CD4-positive, alpha-beta T cell treated with Interleukin-17A for 1 hour (primary cell): Measurements from ENCODE around the gene MTCL1.
A peak's percentile ranks its signal among the peaks of the same experiment; 100 is the strongest.

ENCODE experiments used
- DNase-seq: peaks from one replicate; pipeline ENCODE4 v3.0.0-alpha.2; 2020

Gene MTCL1

DNA sequence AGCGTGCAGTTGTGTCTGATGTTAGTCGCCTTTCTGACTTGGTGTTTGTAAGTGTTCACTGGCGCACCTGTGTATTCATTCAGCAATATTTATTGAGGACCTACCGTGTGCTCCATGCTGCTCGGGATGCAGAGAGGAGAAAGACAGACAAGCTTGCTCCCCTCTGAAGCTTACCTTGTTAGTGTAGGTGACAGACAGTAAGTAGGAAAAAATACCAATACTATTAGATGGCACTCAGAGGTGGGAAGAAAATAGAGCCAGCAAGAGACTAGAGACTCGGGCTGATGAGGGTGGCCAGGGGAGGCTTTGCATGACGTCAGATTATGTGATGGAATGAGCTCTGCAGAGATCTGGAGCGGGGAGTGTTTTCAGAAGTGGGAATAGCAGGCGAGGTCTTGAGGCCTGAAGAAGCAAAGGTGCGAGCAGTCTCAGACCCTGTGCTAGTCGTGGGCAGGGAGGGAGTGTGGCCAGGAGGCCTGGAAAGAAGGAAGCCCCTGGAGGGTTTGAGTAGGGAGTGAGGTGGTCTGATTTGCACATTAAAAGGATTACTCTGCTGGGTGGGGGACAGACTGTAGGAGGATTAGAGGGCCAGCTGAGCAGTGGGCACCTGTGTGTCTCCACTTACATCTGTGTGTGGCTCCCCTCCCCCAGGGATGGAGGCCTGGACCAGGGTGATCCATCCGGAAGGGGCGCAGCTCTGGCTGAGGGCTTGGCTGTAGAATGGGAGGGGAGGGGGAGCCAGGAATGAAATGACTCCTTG, 11.8 kb downstream of the MTCL1 start:
- DNase-seq = no peak

GRCh38 chr18:8718401-8718913, 13.1 kb downstream of the MTCL1 start:
- no peak for DNase-seq

DNA sequence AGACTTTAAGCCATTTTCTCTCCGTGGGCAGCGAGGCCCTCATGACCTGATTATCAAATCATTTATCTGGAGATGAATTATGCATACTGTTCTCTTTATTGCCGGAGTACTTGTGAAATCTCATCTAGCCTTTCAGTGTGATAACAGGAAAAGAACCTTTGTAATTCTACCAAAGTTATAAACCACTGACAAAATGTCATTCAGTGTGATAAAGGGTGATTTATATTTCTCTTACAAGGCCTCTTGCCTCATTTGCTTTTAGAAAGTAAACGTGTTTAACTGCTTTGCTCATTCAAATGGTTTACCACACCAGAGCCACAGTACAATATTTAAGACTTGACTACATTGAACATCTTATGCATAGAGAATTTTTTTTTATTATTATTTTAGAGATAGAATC, 13.8 kb downstream of the MTCL1 start:
- DNase-seq = no peak

DNA sequence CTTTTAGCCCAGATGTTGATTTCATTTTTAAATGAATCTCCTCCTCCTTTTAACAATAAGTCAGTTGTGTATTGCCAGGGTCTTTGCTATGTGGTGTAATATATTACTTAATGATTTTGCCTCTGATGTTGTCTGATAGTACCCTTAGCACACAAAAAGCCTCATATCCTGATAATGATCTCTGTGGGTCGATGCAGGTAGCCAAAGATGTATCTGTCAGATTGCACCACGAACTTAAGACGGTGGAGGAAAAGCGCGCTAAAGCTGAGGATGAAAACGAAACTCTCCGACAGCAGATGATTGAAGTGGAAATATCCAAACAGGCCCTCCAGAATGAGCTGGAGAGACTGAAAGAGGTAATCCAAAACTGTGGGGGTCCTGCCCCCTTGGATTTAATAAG, 14.8 kb downstream of the MTCL1 start:
- no peak for DNase-seq

DNA sequence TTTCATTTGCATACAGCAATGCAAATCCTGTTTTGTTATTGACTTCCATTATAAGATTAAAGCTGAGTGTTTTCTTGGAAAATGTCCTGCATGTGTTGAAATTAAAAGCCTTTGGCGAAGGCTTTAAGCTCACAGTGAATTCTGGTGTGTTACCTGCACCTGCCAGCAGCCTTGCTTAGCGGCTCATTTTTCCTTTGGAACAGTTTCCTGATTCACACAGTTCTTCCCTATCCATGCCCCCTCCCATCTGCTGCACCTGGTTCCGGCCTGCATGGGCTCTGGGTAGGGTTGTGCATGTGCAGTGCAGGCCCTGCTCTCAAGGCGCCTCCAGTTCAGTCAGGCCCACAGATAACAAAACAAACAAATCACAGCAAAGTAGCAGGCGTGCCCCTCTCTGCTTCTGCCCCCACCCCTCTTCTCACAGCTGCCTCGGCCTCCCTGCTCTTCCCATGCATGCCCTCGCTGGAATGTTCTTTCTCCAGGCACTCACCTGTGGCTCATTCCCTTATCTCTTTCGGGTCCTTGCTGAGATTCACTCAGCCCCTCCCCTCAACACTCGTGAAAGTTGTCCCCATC, 15.8 kb downstream of the MTCL1 start:
- no peak for DNase-seq

DNA sequence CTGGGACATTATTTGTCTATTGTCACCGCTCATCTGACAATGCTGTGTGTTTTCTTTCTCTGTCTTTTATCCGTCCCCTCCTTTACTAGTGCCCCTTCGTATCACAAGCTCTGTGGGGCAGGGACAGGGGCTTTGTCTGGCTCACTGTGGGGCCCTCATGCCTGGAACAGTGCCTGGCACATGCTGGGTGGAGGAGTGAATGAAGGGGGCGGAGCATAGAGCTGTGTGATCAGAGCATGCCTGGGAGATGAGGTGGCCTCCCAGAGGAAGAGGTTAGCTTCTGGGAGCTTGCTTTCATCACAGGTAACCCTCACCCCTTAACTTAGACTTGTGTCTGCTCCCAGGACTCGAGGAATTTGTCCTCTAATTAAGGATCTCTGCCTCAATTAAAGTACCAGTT, 16.4 kb downstream of the MTCL1 start:
- no peak for DNase-seq

DNA sequence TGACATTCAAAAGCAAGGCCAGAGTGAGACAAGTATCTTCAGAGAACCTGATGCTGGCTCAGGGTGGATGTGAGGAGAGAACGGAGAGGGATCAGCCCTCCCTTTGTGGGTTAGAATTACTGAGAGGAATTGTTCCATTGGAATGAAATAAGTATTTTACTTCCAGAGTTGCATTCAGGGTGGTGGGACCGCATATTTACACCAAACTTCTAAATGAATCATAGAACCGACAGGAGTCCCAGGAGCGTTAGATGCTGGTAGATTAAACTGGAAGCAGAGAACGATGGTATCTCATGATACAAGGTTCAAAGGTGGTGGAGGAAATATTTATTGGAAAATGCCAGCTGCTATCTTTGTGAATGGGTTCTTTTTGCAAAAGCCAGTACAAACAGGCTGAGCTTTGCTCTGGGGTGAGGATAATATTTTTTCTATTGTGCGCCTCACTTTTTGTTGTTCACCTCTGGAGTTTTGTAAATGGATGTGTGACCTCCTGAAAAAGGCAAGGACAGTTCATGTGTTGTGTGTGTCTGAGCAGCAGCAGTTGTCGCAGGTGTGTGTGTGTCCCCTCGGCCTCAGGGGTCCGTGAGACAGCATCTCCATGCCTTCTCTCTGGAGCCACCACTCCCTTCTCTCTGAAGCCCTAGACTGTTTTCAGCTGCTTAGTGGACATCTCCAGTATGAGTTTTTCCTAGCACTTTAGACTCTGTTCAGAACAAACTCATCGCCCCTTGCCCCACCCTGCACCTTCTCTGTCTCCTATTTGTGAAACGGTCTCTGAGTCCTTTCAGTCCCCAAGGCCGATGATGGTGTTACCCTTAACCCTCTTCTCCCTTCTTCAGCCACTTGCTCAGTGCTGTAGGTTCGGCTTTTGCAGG, 17.8 kb downstream of the MTCL1 start:
- no peak for DNase-seq

GRCh38 chr18:8724452-8724851, 19.1 kb downstream of the MTCL1 start:
- no peak for DNase-seq

GRCh38 chr18:8726281-8726680, 20.9 kb downstream of the MTCL1 start:
- DNase-seq = no peak

DNA sequence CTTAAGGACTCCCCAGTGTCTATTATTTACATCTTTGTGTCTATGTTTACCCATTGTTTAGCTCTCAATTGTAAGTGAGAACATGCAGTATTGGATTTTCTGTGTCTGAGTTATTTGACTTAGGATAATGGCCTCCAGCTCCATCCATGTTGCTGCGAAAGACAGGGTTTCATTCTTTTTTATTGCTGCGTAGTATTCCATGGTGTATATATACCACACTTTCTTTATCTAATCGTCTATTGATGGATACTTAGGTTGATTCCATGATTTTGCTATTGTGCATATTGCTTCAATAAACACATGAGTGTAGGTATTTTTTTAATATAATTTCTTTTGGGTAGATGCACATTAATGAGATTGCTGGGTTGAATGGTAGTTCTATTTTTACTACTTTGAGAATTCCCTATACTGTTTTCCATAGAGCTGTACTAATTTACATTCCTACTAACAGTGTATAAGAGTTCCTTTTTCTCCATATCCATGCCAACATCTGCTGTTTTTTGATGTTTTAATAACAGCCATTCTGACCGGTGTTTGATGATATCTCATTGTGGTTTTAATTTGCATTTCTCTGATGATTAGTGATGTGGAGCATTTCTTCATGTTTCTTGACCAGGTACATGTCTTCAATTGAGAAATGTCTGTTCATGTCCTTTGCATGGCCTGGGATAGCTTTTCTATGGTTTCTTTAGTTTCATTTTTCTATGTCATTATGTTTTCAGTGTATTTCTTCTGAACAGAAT, 21.8 kb downstream of the MTCL1 start:
- DNase-seq = no peak

GRCh38 chr18:8730080-8730827, 24.9 kb downstream of the MTCL1 start:
- DNase-seq = no peak

DNA sequence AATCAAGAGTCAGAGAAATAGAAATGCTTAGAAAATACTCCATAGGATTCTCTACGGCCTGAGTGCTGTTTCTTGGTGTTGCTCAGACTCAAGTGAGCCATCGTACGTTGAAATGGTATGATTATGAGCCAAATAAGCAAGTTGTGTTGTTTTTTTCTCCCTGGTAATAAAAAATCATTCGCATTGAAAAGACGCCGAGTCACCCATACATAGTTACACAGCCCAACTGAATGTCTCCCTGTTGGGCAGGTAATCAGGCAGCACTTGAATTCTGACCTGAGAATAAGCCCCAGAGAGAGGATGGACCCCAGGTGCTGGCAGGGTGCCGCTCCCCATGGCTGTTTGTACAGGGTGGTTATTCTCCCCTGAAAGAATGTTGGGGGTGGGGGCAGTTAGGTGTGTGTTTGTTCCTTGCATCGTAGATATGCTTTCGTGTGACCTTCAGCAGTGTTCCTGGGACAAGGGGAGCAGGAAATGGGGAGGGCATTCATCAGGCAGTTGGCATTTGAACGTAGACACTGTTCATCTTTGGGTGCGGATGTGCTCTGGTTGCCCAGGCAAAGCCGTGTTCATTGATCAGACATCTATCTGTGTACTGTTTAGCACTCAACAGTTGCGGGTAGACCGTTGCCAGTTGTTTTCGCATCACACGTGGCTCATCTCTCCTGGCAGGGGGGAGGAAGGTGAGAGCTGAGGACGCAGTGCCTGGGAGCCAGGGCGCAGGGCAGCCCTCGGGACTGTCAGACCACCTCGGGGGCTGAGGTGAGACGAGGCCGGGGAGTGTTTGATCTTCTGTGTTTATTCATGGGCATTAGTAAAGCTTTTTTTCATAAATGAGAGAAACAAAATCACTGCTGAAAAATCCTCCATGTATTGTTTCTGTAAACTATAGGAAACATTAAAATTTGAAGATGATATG, 27.3 kb downstream of the MTCL1 start:
- DNase-seq = no peak

- DNase-seq = no peak
These were observed 29.1 kb downstream of the MTCL1 start for GRCh38 chr18:8734496-8734895.

DNA sequence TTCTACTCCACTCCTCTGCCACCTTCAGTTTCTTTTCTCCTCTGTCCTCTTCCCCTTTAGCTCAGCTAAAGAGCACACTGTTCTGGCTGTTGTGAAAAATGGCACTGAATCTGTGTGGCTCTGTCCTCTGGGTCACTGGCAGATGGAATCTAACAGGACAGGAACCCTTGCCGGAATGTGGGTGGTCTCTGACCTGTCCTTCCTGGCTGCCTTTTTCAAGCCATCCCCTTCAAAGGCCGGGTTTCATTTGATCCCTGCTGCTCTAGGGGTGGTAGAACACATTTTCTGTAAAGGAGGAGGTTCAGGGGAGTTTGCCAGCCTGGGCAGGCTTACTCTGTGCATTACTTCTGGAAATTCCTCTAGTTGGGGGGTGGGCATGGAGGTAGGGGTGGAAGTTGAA, 29.9 kb downstream of the MTCL1 start:
- no peak for DNase-seq

DNA sequence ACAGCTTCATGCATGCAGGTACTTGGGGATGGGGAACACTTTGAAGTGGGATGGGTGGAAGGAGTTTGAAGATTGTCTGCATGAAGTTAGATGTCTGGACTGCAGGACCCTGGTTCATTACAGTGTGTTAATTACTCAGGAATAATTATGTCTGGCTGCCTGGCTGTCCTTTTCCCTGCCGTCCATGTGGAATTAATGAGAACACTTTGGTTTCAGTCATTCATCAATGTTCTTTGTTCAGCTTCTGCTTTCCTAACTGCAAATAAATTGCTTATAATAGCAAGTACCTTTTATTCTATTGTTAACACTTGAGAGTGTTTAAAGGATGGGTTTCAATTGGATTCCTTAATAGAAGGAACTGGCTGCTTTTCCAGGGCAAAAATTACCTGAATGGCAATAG, 35.8 kb downstream of the MTCL1 start:
- no peak for DNase-seq

- DNase-seq = no peak
These were observed 36.2 kb downstream of the MTCL1 start for GRCh38 chr18:8741532-8741931.

GRCh38 chr18:8742387-8743361, 37.3 kb downstream of the MTCL1 start:
- peak; percentile 55 for DNase-seq

DNA sequence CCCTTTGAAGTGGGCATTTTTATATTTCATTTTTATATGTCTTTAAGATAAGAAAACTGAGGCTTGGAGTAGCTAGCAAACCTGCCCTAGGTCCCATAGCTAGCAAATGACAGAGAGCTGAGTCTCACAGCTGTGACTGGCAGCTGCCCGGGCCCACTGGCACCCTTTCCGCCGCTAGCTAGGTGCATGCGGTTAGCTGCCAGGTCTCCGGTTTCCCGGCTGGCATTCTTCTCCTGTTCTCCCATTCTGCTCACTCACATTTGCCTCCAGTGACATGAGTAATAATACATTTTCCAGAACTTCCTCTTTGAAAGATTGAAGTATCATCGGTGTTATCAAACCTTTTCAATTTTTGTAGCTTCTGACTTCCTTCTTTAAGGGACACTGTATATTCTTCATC, 38.7 kb downstream of the MTCL1 start:
- no peak for DNase-seq

DNA sequence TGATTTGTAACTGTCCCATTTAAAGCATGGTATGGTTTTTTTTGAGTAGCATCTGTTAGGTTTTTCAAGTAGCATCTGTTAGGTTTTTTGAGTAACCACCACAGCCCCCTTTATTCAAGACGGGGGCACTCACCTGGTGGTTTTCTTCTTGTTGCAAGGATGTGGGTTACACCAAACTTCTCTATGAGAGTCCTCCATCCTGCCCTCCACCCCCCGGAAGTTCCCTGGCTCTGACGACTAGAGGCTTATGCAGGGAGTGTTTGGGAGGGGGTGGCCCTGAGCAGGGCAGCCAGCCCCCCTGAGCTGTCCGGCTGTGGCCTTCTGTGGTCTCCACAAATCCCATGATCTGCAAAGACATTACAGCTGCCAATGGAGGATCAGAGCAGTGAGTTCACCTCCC, 39.3 kb downstream of the MTCL1 start:
- DNase-seq = peak; percentile 49
